ENCODE data around the gene ATP4B.

Gene ATP4B

GRCh38 chr13:113605461-113605860 is 52.5 kb downstream of the ATP4B start:
- no peak overlapping the region for H3K27ac ChIP-seq (ENCODE audit: low read length)
- H3K4me1 ChIP-seq (ENCODE audit: low read length): no peaks in the 10 kb centered on the region
- peaks cover 20% of the 10 kb centered on the region; the same call in 1 of the 2 replicates for H4K20me1 ChIP-seq (ENCODE audit: insufficient read depth, low read length)
- TF ChIP-seq EZH2 (optimal IDR thresholded peaks at IDR 0.05; ENCODE audit: low read depth, low read length) (no peak), EZH2phosphoT487 (IDR thresholded peaks at IDR 0.05; ENCODE audit: low read length) (no peak), CTCF (IDR thresholded peaks at IDR 0.05; ENCODE audit: low read length) (no peak)
- H2AFZ ChIP-seq (ENCODE audit: low read length): no peak overlapping the region
- H3K9ac ChIP-seq (ENCODE audit: low read length): no peak overlapping the region
- DNase-seq: no peak
- H3K27me3 ChIP-seq (replicated peaks; ENCODE audit: insufficient read depth, low read length): no peaks in the 10 kb centered on the region
- peaks cover 100% of the 10 kb centered on the region for H3K79me2 ChIP-seq (ENCODE audit: low read length)
- no peak overlapping the region for H3K4me3 ChIP-seq (ENCODE audit: low read length)
- H3F3A ChIP-seq (ENCODE audit: insufficient read depth, low read length): no peaks in the 10 kb centered on the region
- H3K4me2 ChIP-seq (ENCODE audit: low read depth, low read length): no peak overlapping the region
- peaks cover 3% of the 10 kb centered on the region; the same call in 1 of the 2 replicates for H3K36me3 ChIP-seq (replicated peaks; ENCODE audit: insufficient read depth, low read length)
- H3K9me2 ChIP-seq (replicated peaks; ENCODE audit: insufficient read depth, low read length): no peaks in the 10 kb centered on the region
- H3K9me3 ChIP-seq (replicated peaks; ENCODE audit: insufficient read depth, low read length): no peaks in the 10 kb centered on the region

- peaks cover 16% of the 10 kb centered on the region; the same call in 1 of the 2 replicates for H3K36me3 ChIP-seq (replicated peaks; ENCODE audit: insufficient read depth, low read length)
- no peak overlapping the region for H3K9ac ChIP-seq (ENCODE audit: low read length)
- no peak overlapping the region for H3K4me2 ChIP-seq (ENCODE audit: low read depth, low read length)
- DNase-seq: no peak
- no peaks in the 10 kb centered on the region for H3K9me3 ChIP-seq (replicated peaks; ENCODE audit: insufficient read depth, low read length)
- H3K4me3 ChIP-seq (ENCODE audit: low read length): no peak overlapping the region
- no peak overlapping the region for H3K27ac ChIP-seq (ENCODE audit: low read length)
- H4K20me1 ChIP-seq (ENCODE audit: insufficient read depth, low read length): peaks cover 22% of the 10 kb centered on the region; the same call in 1 of the 2 replicates
- no peaks in the 10 kb centered on the region for H3K4me1 ChIP-seq (ENCODE audit: low read length)
- H3F3A ChIP-seq (ENCODE audit: insufficient read depth, low read length): no peaks in the 10 kb centered on the region
- no peak overlapping the region for H2AFZ ChIP-seq (ENCODE audit: low read length)
- H3K27me3 ChIP-seq (replicated peaks; ENCODE audit: insufficient read depth, low read length): no peaks in the 10 kb centered on the region
- H3K79me2 ChIP-seq (ENCODE audit: low read length): peaks cover 100% of the 10 kb centered on the region
- no peaks in the 10 kb centered on the region for H3K9me2 ChIP-seq (replicated peaks; ENCODE audit: insufficient read depth, low read length)
- TF ChIP-seq EZH2 (optimal IDR thresholded peaks at IDR 0.05; ENCODE audit: low read depth, low read length) (no peak), CTCF (IDR thresholded peaks at IDR 0.05; ENCODE audit: low read length) (no peak), EZH2phosphoT487 (IDR thresholded peaks at IDR 0.05; ENCODE audit: low read length) (no peak)
Observed at GRCh38 chr13:113604186-113604585, 53.8 kb downstream of the ATP4B start.

GRCh38 chr13:113603116-113603710 is 54.8 kb downstream of the ATP4B start:
- Histone ChIP-seq H3K4me3 (ENCODE audit: low read length) (no peak overlapping the region), H3K36me3 (replicated peaks; ENCODE audit: insufficient read depth, low read length) (peaks cover 19% of the 10 kb centered on the region; the same call in 1 of the 2 replicates), H3F3A (ENCODE audit: insufficient read depth, low read length) (no peaks in the 10 kb centered on the region), H3K9me2 (replicated peaks; ENCODE audit: insufficient read depth, low read length) (no peaks in the 10 kb centered on the region), H3K4me1 (ENCODE audit: low read length) (no peaks in the 10 kb centered on the region), H3K9ac (ENCODE audit: low read length) (no peak overlapping the region), H3K4me2 (ENCODE audit: low read depth, low read length) (no peak overlapping the region), H3K27me3 (replicated peaks; ENCODE audit: insufficient read depth, low read length) (no peaks in the 10 kb centered on the region), H3K79me2 (ENCODE audit: low read length) (peaks cover 100% of the 10 kb centered on the region), H2AFZ (ENCODE audit: low read length) (no peak overlapping the region), H4K20me1 (ENCODE audit: insufficient read depth, low read length) (peaks cover 22% of the 10 kb centered on the region; the same call in 1 of the 2 replicates), H3K9me3 (replicated peaks; ENCODE audit: insufficient read depth, low read length) (no peaks in the 10 kb centered on the region), H3K27ac (ENCODE audit: low read length) (no peak overlapping the region)
- DNase-seq: no peak
- TF ChIP-seq EZH2phosphoT487 (IDR thresholded peaks at IDR 0.05; ENCODE audit: low read length): no peak
- TF ChIP-seq CTCF (IDR thresholded peaks at IDR 0.05; ENCODE audit: low read length): no peak
- no peak for TF ChIP-seq EZH2 (optimal IDR thresholded peaks at IDR 0.05; ENCODE audit: low read depth, low read length)

All from MM.1S (cell line).